DND-41 (cell line): ENCODE results near the gene ID1.

Source experiments
- ATAC-seq: fragments of 200-7000 bp; cut with Tn5 transposase; 3 replicates; pipeline ENCODE4 v1.9.1; 2021; ENCODE audit warnings: low read depth; ENCODE audit not compliant: insufficient read depth
- DNase-seq: peaks from one replicate; pipeline ENCODE4 v3.0.0-alpha.2; 2020
- H2AFZ ChIP-seq: 2 replicates; pipeline ENCODE4 v1.6.0; 2012; ENCODE audit warnings: low read depth, low read length
- H3K27ac ChIP-seq: 2 replicates; pipeline ENCODE4 v1.5.1; 2012; ENCODE audit warnings: low read length, inconsistent platforms
- H3K27me3 ChIP-seq: fragments of 200-600 bp; sonication (generic); 2 replicates; pipeline ENCODE4 v1.6.0; 2012; ENCODE audit warnings: low read length, mild to moderate bottlenecking, inconsistent platforms; ENCODE audit not compliant: insufficient read depth, poor library complexity
- H3K36me3 ChIP-seq: 2 replicates; pipeline ENCODE4 v1.5.1; 2012; ENCODE audit warnings: low read length, inconsistent platforms; ENCODE audit not compliant: insufficient read depth
- H3K4me1 ChIP-seq: 2 replicates; pipeline ENCODE4 v1.5.1; 2012; ENCODE audit warnings: mild to moderate bottlenecking, low read length; ENCODE audit not compliant: insufficient read depth
- H3K4me2 ChIP-seq: 2 replicates; pipeline ENCODE4 v1.6.0; 2012; ENCODE audit warnings: mild to moderate bottlenecking, moderate library complexity, low read length, inconsistent platforms; ENCODE audit not compliant: insufficient read depth
- H3K4me3 ChIP-seq, 2 experiments: fragments of 200-600 bp in 1 of 2; shearing (Covaris generic) in 1 of 2; 2 replicates each; pipeline ENCODE4 v1.5.1; 2012 to 2016; ENCODE audit warnings: inconsistent platforms in 2 of 2, low read length in 2 of 2, mild to moderate bottlenecking in 2 of 2, low read depth in 1 of 2, moderate library complexity in 1 of 2
- H3K79me2 ChIP-seq: 2 replicates; pipeline ENCODE4 v1.6.0; 2012; ENCODE audit warnings: low read length, inconsistent platforms; ENCODE audit not compliant: insufficient read depth
- H3K9ac ChIP-seq: 2 replicates; pipeline ENCODE4 v1.6.0; 2012; ENCODE audit warnings: low read depth, mild to moderate bottlenecking, inconsistent platforms, low read length, moderate library complexity
- H3K9me3 ChIP-seq: 2 replicates; pipeline ENCODE4 v1.5.1; 2012; ENCODE audit warnings: low read length, moderate library complexity, mild to moderate bottlenecking, inconsistent platforms; ENCODE audit not compliant: insufficient read depth, severe bottlenecking
- H4K20me1 ChIP-seq: 2 replicates; pipeline ENCODE4 v1.6.0; 2012; ENCODE audit warnings: low read length; ENCODE audit not compliant: insufficient read depth
- EZH2 ChIP-seq: IDR thresholded peaks from 3 replicates; pipeline ENCODE4 v1.6.1; 2012; ENCODE audit warnings: borderline replicate concordance, low read depth, mild to moderate bottlenecking, moderate library complexity, low read length, inconsistent platforms; ENCODE audit not compliant: severe bottlenecking
- TF ChIP-seq, protein P1 (sequence below): IDR thresholded peaks from 2 replicates; pipeline ENCODE4 v1.5.1; 2012; ENCODE audit warnings: borderline replicate concordance, low read length, moderate library complexity, mild to moderate bottlenecking; ENCODE audit not compliant: poor library complexity, severe bottlenecking; ENCODE audit errors: extremely low read depth

The ID1 gene

GRCh38 chr20:31567380-31567720 lies 37.7 kb upstream of the ID1 start:
- no peak overlapping the region for H3K27ac ChIP-seq
- H3K9me3 ChIP-seq = no peaks in the 10 kb centered on the region
- H3K27me3 ChIP-seq = no peaks in the 10 kb centered on the region
- H3K79me2 ChIP-seq = no peaks in the 10 kb centered on the region
- H4K20me1 ChIP-seq = no peaks in the 10 kb centered on the region
- H3K4me2 ChIP-seq = no peak overlapping the region
- no peak for TF ChIP-seq EZH2
- TF ChIP-seq, protein P1, sequence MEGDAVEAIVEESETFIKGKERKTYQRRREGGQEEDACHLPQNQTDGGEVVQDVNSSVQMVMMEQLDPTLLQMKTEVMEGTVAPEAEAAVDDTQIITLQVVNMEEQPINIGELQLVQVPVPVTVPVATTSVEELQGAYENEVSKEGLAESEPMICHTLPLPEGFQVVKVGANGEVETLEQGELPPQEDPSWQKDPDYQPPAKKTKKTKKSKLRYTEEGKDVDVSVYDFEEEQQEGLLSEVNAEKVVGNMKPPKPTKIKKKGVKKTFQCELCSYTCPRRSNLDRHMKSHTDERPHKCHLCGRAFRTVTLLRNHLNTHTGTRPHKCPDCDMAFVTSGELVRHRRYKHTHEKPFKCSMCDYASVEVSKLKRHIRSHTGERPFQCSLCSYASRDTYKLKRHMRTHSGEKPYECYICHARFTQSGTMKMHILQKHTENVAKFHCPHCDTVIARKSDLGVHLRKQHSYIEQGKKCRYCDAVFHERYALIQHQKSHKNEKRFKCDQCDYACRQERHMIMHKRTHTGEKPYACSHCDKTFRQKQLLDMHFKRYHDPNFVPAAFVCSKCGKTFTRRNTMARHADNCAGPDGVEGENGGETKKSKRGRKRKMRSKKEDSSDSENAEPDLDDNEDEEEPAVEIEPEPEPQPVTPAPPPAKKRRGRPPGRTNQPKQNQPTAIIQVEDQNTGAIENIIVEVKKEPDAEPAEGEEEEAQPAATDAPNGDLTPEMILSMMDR = no peak
- no peak for DNase-seq
- no peak overlapping the region for H3K4me3 ChIP-seq
- H3K9ac ChIP-seq = no peak overlapping the region
- H2AFZ ChIP-seq = no peak overlapping the region
- H3K36me3 ChIP-seq = peaks cover 74% of the 10 kb centered on the region
- no peak for ATAC-seq
- peaks cover 3% of the 10 kb centered on the region for H3K4me1 ChIP-seq

- Histone ChIP-seq H3K4me2 (no peak overlapping the region), H3K27me3 (no peaks in the 10 kb centered on the region), H3K4me3 (no peak overlapping the region), H3K9ac (no peak overlapping the region), H3K4me1 (peaks cover 10% of the 10 kb centered on the region), H3K27ac (no peak overlapping the region), H3K9me3 (no peaks in the 10 kb centered on the region), H4K20me1 (no peaks in the 10 kb centered on the region), H3K79me2 (no peaks in the 10 kb centered on the region), H2AFZ (no peak overlapping the region), H3K36me3 (peaks cover 65% of the 10 kb centered on the region)
- DNase-seq (no peak), ATAC-seq (no peak)
- TF ChIP-seq, protein P1 = no peak
- TF ChIP-seq EZH2 = no peak
These were observed 36.9 kb upstream of the ID1 start for GRCh38 chr20:31568041-31568731.

DNA sequence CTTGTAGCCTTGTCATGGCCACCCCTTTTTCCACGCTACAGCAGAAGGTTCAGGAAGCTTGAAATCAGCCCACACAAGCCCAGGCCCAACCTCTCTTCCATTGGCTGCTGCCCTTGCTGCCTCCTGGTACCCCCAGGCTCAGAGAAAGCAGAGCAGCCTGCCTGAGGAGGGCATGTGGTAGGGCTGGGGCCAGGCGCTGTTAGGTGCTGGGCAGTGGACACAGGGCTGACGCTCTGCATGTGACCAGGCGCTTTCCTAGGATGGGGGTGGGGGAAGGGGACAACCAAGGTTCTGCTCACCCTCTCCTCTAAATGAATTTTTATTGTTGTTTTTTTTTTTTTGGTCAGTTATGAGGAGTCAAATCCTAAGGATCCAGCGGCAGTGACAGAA lies 36.3 kb upstream of the ID1 start:
- Histone ChIP-seq H3K4me2 (no peak overlapping the region), H3K4me3 (no peak overlapping the region), H3K27ac (no peak overlapping the region), H2AFZ (no peak overlapping the region), H3K9me3 (no peaks in the 10 kb centered on the region), H3K36me3 (peaks cover 60% of the 10 kb centered on the region), H3K79me2 (no peaks in the 10 kb centered on the region), H3K27me3 (no peaks in the 10 kb centered on the region), H3K4me1 (peaks cover 15% of the 10 kb centered on the region), H4K20me1 (no peaks in the 10 kb centered on the region), H3K9ac (no peak overlapping the region)
- DNase-seq = no peak
- no peak for TF ChIP-seq EZH2
- TF ChIP-seq, protein P1 = no peak
- ATAC-seq = no peak
